PFSK-1 (cell line): ENCODE results near the gene PARD3B.

Source experiments
- SIN3A ChIP-seq: IDR thresholded peaks from 2 replicates; pipeline ENCODE4 v1.6.1; 2012; ENCODE audit warnings: mild to moderate bottlenecking, low read length, moderate library complexity, borderline replicate concordance; ENCODE audit not compliant: insufficient read depth
- TAF1 ChIP-seq: IDR thresholded peaks from 2 replicates; pipeline ENCODE4 v1.6.1; 2012; ENCODE audit warnings: low read length, control low read depth, borderline replicate concordance; ENCODE audit not compliant: insufficient read depth
- TF ChIP-seq, protein P1 (sequence below), 2 experiments: IDR thresholded peaks; 2 replicates each; pipeline versions ENCODE4 v1.6.1 to v1.8.0; 2011 to 2012; ENCODE audit warnings: low read depth in 2 of 2, low read length in 2 of 2, control low read depth in 1 of 2, inconsistent platforms in 1 of 2, mild to moderate bottlenecking in 1 of 2, moderate library complexity in 1 of 2; ENCODE audit not compliant: insufficient read depth in 1 of 2

The PARD3B gene

DNA sequence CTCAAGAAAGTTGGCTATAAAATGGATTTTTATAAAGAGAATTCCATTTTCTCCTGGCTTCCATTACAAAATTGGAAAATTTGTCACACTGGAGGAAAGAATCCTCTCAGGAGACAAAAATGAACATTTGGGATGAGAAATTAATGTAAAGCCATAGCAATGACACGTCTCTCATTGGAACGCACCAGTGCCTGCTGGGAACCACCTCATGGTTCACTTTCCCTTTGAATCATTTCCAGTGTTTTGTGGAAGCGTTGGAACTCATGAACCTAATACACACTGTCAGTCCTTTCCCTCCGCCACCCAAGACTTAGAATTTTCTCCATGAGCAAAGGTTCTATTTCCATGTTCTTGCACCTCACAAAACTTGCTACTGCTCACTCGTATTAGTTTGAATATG lies 1116.0 kb downstream of the PARD3B start:
- no peak for TF ChIP-seq SIN3A

DNA sequence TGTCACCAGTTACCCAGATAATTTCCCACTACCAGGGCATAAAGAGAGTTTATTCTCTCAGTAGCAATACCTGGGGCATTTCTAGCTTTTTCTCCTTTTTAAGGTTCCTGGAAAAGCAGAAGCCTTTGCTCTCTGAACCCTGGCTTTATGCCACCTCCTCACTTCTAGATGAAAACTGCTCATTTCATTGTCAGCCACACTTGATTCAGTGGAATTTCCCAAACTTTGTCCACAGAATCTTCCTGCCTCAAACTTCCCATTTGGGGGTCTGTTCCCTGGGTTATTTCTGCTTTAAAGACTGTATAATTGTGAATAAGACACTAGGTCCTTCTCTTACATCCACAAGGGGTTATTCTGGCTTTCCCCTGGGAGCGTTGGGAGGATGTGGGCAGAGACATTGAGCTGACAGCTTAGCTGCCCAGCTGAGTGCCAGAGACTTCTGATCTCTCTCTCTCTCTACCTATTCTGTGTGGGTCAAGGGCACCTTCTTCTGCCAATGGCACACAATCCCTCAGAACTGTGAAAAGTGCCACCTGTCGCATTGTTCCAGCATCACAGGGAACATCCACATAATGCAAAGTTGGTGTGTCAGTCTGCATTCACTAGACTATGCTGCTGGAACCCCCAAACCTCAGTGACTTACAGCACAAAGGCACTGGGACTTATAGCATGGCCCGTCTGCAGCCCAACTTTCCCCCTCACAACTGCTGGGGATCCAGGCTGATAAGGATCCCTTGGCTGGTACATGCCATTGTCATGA lies 1117.1 kb downstream of the PARD3B start:
- TF ChIP-seq, protein P1, sequence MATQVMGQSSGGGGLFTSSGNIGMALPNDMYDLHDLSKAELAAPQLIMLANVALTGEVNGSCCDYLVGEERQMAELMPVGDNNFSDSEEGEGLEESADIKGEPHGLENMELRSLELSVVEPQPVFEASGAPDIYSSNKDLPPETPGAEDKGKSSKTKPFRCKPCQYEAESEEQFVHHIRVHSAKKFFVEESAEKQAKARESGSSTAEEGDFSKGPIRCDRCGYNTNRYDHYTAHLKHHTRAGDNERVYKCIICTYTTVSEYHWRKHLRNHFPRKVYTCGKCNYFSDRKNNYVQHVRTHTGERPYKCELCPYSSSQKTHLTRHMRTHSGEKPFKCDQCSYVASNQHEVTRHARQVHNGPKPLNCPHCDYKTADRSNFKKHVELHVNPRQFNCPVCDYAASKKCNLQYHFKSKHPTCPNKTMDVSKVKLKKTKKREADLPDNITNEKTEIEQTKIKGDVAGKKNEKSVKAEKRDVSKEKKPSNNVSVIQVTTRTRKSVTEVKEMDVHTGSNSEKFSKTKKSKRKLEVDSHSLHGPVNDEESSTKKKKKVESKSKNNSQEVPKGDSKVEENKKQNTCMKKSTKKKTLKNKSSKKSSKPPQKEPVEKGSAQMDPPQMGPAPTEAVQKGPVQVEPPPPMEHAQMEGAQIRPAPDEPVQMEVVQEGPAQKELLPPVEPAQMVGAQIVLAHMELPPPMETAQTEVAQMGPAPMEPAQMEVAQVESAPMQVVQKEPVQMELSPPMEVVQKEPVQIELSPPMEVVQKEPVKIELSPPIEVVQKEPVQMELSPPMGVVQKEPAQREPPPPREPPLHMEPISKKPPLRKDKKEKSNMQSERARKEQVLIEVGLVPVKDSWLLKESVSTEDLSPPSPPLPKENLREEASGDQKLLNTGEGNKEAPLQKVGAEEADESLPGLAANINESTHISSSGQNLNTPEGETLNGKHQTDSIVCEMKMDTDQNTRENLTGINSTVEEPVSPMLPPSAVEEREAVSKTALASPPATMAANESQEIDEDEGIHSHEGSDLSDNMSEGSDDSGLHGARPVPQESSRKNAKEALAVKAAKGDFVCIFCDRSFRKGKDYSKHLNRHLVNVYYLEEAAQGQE (IDR thresholded peaks at IDR 0.05; ENCODE audit: insufficient read depth in 1 of 2, low read depth in 2 of 2, low read length in 2 of 2): no peak
- TF ChIP-seq SIN3A: no peak

DNA sequence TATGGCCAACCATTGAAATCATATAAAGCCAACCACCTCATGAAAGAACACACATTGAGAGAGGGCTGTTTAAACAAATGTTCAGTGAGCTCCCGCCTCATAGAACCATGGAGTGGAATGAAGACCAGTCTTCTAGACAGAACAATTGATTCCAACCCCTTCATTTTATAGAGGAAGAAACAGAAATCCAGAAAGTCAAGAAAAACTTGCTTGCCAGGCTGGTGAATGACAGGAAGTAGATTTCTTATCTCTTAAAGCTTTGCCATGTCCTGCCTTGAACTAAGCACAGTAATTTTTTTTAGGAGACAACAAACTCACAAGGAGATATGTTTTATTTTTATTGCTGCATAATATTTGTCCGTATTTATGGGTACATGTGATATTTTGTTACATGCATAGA lies 1120.5 kb downstream of the PARD3B start:
- no peak for TF ChIP-seq TAF1
